ENCODE results near the gene CSNK1G2.

- TF ChIP-seq BHLHE40 (IDR thresholded peaks at IDR 0.05; ENCODE audit: borderline replicate concordance) (no peak), NFRKB (IDR thresholded peaks at IDR 0.05) (no peak), SP1 (IDR thresholded peaks at IDR 0.05) (no peak), LEF1 (IDR thresholded peaks at IDR 0.05; ENCODE audit: borderline replicate concordance) (no peak), HDGF (IDR thresholded peaks at IDR 0.05; ENCODE audit: borderline replicate concordance) (no peak), SUZ12 (IDR thresholded peaks at IDR 0.05) (no peak), FOXM1 (IDR thresholded peaks at IDR 0.05; ENCODE audit: borderline replicate concordance) (no peak), ELF4 (IDR thresholded peaks at IDR 0.05) (no peak), ZNF384 (IDR thresholded peaks at IDR 0.05) (no peak), FOXA1 (IDR thresholded peaks at IDR 0.05) (no peak), CTBP1 (IDR thresholded peaks at IDR 0.05; ENCODE audit: borderline replicate concordance) (no peak), FOXK2 (IDR thresholded peaks at IDR 0.05) (no peak), TARDBP (IDR thresholded peaks at IDR 0.05) (no peak)
These were observed 20.3 kb upstream of the CSNK1G2 start for GRCh38 chr19:1920644-1921043.
